Activated naive CD4-positive, alpha-beta T cell treated with anti-CD3 and anti-CD28 coated beads for 36 hours (primary cell): Measurements from ENCODE around the gene FAM53B. TPM values are rescaled to one million over a fixed set of nuclear protein-coding genes. Genes with fewer than 3 reads are reported as not detected.

Experiments
- CTCF ChIA-PET: fragments of 350-600 bp; sonication (Branson Sonifier 250); formaldehyde crosslinking; loops from one replicate; lab custom pipeline; 2021; ENCODE audit warnings: antibody characterized with exemption; lab: Charles Lee
- DNase-seq: peaks from one replicate; pipeline ENCODE4 v3.0.0-alpha.2; 2020
- H3K27ac Mint-ChIP-seq: one replicate; pipeline ENCODE4 v1.8.0; 2021; ENCODE audit warnings: mild to moderate bottlenecking, mixed read lengths
- H3K27me3 Mint-ChIP-seq: one replicate; pipeline ENCODE4 v1.8.0; 2021; ENCODE audit warnings: low read depth, mixed read lengths
- H3K36me3 Mint-ChIP-seq: one replicate; pipeline ENCODE4 v1.8.0; 2021; ENCODE audit warnings: low read depth, mixed read lengths
- H3K4me1 Mint-ChIP-seq: one replicate; pipeline ENCODE4 v1.8.0; 2021; ENCODE audit warnings: low read depth, mixed read lengths
- H3K4me3 Mint-ChIP-seq: one replicate; pipeline ENCODE4 v1.8.0; 2021; ENCODE audit warnings: mild to moderate bottlenecking, moderate library complexity, mixed read lengths
- H3K9me3 Mint-ChIP-seq: one replicate; pipeline ENCODE4 v1.8.0; 2021; ENCODE audit warnings: mixed read lengths
- intact Hi-C: fragments of 100-400 bp; cut with micrococcal nuclease; formaldehyde crosslinking; loops from one replicate; pipeline ENCODE4 v1.15.1; 2023
- total RNA-seq, 2 experiments: library from RNA; stranded (reverse); gene quantifications; one replicate each; pipeline ENCODE4 v1.2.3, GENCODE V29; 2021

Gene FAM53B
- total RNA-seq, 2 experiments from 2014 or later: 11.8 to 11.9 TPM

DNA sequence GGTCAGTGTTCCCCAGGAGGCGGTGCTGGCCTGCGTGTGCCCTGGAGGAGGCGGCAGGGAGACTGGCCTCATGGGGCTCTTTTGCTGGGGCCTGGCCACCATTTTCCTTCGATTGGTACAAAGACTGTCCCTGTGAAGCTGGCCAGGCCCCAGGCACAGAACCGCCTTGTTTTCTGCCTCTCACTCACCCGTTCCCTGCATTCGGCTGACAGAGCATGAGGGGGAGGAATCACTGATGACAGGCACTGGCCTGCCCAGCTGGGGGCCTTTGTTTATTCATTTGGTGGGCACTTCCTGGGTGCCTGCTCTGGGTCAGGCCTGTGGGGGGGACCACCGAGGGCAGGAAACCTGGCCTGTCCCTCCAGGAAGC, 139.2 kb downstream of the FAM53B start:
- no peak overlapping the region for H3K4me3 Mint-ChIP-seq
- H3K27me3 Mint-ChIP-seq: no peaks in the 10 kb centered on the region
- no peak for DNase-seq
- no peak overlapping the region for H3K27ac Mint-ChIP-seq
- H3K36me3 Mint-ChIP-seq: no peaks in the 10 kb centered on the region
- CTCF ChIA-PET: no interaction called here
- no peaks in the 10 kb centered on the region for H3K9me3 Mint-ChIP-seq
- H3K4me1 Mint-ChIP-seq: peaks cover 1% of the 10 kb centered on the region
- intact Hi-C loops: no loop called here

DNA sequence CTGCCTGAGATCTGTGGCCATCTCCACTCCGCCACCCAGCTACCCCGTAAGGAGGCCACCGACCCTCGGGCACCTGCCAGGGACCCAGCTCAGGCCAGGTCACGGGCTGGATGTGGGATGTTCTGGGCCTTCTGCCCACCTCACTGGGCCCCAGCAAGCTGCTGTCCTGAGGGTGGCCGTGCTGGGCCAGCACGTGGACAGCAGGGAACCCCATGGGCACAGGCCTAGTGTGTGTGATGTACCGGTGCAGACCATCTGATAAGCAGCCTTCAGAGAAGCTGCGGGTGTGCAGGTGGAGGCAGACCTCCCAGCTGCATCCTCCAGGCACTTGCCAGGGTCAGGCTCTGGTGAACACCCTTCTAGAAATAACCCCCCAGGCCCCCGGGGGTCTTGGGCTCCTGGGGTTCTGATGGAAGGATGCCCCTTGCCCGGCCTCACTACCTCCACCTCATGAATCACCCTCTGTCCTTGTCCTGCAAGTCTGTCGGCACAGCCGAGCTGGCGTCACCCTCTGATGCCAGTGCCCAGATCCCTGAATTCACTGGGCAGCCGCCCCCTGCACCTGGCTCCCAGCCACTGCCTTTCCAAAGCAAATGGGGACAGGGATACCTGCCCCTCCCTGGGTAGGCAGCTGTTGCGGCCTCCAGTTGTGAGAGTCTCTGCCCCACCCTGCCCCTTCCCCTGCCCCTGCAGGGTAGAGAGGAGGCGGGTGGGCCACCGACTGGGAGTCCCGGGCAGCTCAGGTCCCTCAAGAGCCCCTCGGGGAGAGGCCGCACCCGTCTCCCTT, 139.8 kb downstream of the FAM53B start:
- CTCF ChIA-PET: no interaction called here

DNA sequence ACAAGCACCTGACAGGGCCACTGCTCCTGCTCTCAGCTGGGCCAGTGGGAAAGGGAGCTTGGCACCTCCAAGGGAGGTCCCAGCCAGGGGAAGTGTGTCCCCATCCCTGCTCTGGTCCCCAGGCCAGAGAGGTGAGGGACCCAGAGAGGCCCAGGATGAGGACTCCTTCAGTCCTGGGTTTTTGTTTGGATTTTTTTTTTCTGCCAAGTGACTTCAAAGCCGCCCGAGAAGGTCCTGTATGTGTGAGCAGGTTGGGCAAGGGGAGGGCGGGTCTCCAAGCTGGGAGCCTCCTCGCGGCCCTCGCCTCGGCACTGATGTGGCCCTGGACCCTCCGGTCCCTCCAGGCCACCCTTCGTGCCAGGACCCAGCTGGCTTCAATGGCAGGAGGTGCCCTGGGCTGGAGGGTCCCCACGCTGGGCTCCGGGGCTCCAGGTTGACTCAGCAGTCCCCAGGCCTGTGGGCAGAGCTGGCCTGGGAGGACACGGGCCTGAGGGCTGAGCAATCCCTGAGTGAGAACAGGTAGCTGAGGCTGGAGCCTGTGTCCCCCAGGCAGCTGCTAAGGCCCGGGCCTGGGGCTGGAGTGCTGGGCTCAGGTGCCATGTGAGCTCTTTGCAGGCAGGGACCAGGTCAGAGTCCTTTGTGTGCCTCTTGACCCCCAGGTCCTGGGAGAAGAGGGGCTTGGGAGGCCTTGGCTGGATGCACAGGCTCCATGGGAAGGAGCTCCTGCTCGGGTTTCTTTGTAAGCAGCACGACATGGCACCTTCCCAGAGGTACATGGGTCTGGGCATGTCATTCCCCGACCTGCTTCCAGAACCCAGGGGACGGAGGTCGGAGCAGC, 140.6 kb downstream of the FAM53B start:
- no peaks in the 10 kb centered on the region for H3K36me3 Mint-ChIP-seq
- DNase-seq: no peak
- intact Hi-C loops: no loop called here
- no peaks in the 10 kb centered on the region for H3K9me3 Mint-ChIP-seq
- no peak overlapping the region for H3K4me3 Mint-ChIP-seq
- H3K27me3 Mint-ChIP-seq: no peaks in the 10 kb centered on the region
- H3K4me1 Mint-ChIP-seq: no peaks in the 10 kb centered on the region
- H3K27ac Mint-ChIP-seq: no peak overlapping the region
- CTCF ChIA-PET: no interaction called here

More for the DNA sequence above, 139.8 kb downstream of the FAM53B start:
- intact Hi-C loops: no loop called here
- Mint-ChIP-seq H3K4me3 (no peak overlapping the region), H3K9me3 (no peaks in the 10 kb centered on the region), H3K36me3 (no peaks in the 10 kb centered on the region), H3K27me3 (no peaks in the 10 kb centered on the region), H3K4me1 (no peaks in the 10 kb centered on the region), H3K27ac (no peak overlapping the region)
- no peak for DNase-seq

DNA sequence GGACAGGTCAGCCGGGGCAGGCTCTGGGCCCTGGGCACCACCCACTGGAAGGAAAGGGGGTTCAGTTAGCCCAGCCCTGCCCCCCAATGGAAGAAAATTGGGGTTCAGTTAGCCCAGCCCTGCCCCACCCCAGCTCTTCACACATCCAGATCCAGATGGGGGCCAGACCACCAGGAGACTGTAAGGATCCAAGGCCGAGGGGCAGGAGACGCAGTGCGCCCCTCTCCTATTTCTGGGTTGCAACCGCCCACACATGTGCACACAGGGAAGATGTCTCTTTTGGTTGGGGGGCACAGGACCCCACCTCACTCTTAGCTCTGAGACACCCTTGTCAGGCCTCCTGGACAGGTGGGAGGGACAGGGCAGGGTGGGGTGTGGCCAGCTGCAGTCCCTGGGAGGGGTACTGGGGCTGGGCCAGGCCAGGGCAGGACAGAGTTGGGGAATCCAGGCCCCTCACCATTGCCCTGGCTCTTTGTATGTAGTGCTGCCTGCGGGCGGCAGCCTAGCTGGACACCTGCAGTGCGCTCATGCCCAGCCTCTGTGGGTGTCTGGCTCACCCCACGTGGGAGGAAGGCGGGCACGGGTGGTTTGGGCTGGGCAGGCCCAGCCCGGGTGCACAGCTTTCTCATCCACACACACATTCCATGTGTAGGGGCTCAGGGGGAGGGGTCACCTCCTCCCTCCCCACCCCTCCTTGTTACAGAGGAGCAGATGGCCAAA, 141.4 kb downstream of the FAM53B start:
- Mint-ChIP-seq H3K27ac (no peak overlapping the region), H3K4me1 (no peaks in the 10 kb centered on the region), H3K36me3 (no peaks in the 10 kb centered on the region), H3K4me3 (no peak overlapping the region), H3K27me3 (no peaks in the 10 kb centered on the region), H3K9me3 (no peaks in the 10 kb centered on the region)
- intact Hi-C loops: no loop called here
- no peak for DNase-seq
- CTCF ChIA-PET: no interaction called here

DNA sequence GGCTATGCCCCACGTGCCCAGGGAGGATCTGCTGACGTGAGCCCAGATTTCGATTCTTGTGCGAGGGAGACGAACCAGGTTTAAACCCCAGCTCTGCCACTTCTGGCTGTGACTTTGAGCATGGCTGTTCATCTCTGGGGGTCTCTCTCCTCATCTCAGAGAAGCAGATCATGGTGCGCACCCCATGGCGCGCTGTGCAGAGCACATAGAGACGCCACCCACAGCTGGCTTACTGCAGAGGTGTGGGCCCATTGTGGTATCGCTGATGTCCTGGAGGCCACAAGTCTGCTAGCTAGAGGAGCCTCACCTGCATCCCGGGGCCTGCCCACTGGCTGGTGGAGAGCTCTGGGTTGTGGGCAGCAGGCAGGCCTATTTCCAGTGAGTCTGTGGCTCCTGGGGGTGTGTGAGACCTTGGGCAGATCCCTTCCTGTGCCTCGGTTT, 142.0 kb downstream of the FAM53B start:
- CTCF ChIA-PET: no interaction called here
- H3K27me3 Mint-ChIP-seq: no peaks in the 10 kb centered on the region
- intact Hi-C loops: no loop called here
- no peaks in the 10 kb centered on the region for H3K36me3 Mint-ChIP-seq
- no peak for DNase-seq
- no peak overlapping the region for H3K27ac Mint-ChIP-seq
- no peak overlapping the region for H3K4me3 Mint-ChIP-seq
- no peaks in the 10 kb centered on the region for H3K4me1 Mint-ChIP-seq
- H3K9me3 Mint-ChIP-seq: no peaks in the 10 kb centered on the region

DNA sequence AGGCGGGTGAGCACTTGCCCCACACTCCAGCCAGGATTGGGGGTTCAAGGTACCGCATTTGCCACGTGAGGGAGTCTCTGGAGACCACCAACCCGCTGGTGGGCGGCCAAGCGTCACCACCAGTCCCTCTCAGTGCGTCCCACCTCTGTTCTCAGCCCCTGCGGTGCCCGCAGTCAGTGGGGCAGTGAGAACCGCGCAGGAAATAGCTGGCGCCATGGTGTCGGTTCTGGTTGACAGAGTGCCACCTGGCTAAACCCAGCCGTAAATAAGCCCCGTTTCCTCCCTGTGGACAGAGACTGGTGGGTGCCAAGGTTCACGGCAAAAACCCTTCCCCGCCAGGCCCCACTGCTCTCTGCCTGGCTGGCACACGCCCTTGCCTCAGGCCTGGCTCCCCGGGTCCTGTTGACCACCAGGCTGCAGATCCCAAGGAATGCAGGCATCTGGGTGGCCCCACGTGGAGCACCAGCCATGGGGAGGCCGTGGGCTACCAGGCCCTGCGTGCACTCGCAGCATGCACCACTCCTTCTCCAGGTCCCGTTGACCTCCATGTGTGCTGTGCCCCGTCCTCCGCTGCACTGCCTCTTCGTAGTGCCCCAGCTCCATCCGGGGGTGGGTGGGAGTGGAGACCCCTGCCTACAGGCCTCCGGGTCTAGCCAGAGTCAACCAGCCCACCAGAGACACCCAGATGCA, 142.6 kb downstream of the FAM53B start:
- CTCF ChIA-PET: no interaction called here
- no peak overlapping the region for H3K27ac Mint-ChIP-seq

DNA sequence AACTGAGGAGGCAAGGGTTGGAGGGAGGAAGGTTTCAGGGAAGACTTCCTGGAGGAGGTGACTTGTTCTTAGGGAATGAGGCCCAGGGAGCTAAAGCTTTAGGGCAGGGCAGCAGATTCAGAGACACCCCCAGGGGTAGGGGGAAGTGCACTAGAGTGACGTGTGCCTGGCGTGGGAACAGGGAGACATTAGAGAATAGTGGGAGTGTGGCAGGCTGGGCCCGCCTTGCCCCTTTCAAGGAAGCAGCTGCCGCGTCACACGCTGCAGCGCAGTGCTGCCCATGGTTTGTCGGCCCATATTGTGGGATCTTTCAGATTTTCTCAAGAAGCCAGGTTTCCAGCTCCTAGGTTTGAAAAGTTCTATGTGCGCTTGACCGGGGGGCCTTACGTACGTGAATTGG, 143.2 kb downstream of the FAM53B start:
- DNase-seq: no peak
- Mint-ChIP-seq H3K36me3 (no peaks in the 10 kb centered on the region), H3K27me3 (no peaks in the 10 kb centered on the region), H3K9me3 (no peaks in the 10 kb centered on the region), H3K27ac (no peak overlapping the region), H3K4me1 (no peaks in the 10 kb centered on the region), H3K4me3 (no peak overlapping the region)
- CTCF ChIA-PET: no interaction called here
- intact Hi-C loops: no loop called here

More for the DNA sequence above, 142.6 kb downstream of the FAM53B start:
- intact Hi-C loops: no loop called here
- DNase-seq: no peak
- H3K36me3 Mint-ChIP-seq: no peaks in the 10 kb centered on the region
- no peak overlapping the region for H3K4me3 Mint-ChIP-seq
- no peaks in the 10 kb centered on the region for H3K9me3 Mint-ChIP-seq
- H3K4me1 Mint-ChIP-seq: no peaks in the 10 kb centered on the region
- no peaks in the 10 kb centered on the region for H3K27me3 Mint-ChIP-seq

DNA sequence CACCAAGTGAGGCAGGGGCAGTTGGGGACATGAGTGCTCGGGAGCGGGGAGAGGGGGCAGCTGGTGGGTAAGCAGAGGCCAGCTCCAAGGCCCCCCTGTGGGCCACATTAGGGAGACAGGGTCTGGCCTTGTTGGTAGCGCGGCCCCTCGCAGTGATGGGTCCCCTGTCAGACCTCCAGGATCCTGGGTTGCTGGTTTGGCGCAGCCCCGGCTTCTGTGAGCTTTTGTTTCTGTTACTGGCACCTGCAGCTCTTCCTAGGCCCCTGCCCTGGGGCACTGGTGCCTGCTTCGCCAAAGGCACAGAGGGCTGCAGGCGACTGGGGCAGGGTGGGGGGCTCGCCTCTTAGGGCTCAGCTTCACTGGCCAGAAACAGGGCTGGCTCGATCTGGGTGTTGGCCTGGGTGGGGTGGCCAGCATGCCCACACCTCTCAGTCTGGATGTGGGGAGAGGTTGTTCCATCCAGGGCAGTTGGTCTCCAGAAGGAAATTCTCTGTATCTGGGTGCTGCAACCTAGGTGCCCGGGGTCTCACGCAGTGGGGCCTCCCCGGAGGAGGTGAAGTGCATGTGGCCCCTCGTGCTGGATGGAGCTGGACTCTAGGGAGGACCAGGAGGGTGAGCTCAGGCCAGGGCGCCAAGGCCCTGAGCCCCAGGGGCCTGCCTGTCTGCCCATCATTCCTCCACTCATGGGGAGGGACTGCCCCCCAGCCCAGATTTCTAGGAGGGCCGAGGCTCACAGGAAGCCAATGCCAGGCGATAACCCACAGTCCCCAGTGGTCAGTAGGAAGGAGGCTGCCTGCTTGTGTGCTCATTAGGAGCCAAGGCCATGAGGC, 143.9 kb downstream of the FAM53B start:
- DNase-seq: no peak
- H3K4me3 Mint-ChIP-seq: no peak overlapping the region
- H3K27me3 Mint-ChIP-seq: no peaks in the 10 kb centered on the region
- H3K4me1 Mint-ChIP-seq: no peaks in the 10 kb centered on the region
- H3K27ac Mint-ChIP-seq: no peak overlapping the region
- no peaks in the 10 kb centered on the region for H3K9me3 Mint-ChIP-seq
- CTCF ChIA-PET: no interaction called here
- no peaks in the 10 kb centered on the region for H3K36me3 Mint-ChIP-seq
- intact Hi-C loops: no loop called here

DNA sequence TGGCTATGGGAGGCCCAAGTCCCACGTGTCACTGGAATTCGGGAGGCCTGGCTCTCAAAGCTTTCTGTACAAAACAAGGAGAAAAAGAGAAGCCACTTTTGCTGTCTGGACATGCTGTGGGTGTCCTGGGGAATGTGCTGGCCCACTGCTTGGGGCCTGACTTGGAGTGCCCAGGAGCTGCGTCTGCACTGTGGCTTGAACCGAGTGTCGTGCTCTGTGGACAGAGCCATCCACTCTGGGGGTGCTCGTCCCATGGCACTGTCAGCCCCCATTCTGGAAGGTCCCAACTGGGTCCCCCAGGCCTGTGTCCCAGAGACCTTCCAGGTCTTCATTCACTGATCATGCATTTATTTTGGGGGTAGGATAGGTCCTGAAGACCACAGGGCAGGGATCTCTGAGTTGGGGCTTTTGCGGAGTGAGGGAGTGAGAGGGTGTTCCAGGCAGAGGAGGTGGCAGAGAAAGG, 144.6 kb downstream of the FAM53B start:
- intact Hi-C loops: no loop called here
- no peaks in the 10 kb centered on the region for H3K36me3 Mint-ChIP-seq
- no peak for DNase-seq

DNA sequence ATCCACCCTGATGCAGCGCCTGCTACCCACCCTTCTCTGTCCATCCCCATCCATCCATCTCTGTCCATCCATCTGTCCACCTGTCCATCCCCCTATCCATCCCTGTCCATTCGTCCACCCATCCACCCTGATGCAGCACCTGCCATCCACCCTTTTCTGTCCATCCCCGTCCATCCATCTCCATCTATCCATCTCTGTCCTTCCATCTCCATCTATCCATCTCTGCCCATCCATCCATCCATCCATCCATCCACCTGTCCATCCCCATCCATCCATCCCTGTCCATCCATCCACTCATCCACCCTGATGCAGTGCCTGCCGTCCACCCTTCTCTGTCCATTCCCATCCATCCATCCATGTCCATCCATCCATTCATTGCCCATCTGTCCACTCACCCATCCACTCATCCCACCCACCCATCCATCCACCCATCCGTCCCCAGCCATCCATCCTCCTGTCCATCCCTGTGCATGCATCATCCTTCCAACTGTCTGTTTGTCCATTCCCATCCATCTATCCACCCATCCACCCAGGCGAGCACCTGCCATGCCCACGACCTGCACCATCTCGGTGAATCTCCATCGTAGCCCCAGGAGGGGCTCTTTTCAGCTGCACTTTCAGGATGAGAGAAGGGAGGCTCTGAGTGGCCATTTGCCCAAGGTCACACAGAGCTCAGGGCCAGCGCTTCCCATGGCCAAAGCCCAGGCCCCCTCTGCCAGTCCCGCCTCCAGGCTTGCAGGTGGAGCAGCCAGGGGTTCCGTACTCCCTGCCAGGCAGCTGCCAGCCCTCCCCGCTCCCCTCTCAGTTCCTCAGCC, 145.2 kb downstream of the FAM53B start:
- Mint-ChIP-seq H3K36me3 (no peaks in the 10 kb centered on the region), H3K4me1 (no peaks in the 10 kb centered on the region), H3K27ac (no peak overlapping the region), H3K9me3 (no peaks in the 10 kb centered on the region), H3K27me3 (no peaks in the 10 kb centered on the region), H3K4me3 (no peak overlapping the region)
- intact Hi-C loops: no loop called here
- no peak for DNase-seq
- CTCF ChIA-PET: no interaction called here

More for the DNA sequence above, 144.6 kb downstream of the FAM53B start:
- CTCF ChIA-PET: no interaction called here
- Mint-ChIP-seq H3K9me3 (no peaks in the 10 kb centered on the region), H3K4me3 (no peak overlapping the region), H3K4me1 (no peaks in the 10 kb centered on the region), H3K27me3 (no peaks in the 10 kb centered on the region), H3K27ac (no peak overlapping the region)

DNA sequence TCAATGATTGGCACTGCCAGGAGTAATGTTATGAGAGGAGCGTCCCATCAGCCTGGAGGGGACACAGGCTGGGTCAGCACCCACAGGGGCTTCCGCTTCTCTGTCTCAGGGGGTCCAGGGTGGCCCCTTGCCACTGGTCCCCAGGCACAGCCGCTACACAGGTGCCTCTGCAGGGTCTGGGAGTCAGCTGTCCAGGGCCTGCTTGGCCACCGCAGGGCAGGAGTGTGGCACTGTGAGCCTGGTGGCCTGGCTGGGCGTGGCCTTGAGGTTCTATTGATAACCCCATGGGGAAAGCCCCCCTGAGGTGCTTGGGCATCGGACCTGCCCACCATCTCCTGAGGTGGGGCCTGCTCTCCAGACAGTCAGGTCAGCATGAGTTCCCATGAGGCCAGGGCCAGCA, 146.0 kb downstream of the FAM53B start:
- Mint-ChIP-seq H3K27me3 (no peaks in the 10 kb centered on the region), H3K4me3 (no peak overlapping the region), H3K36me3 (no peaks in the 10 kb centered on the region), H3K9me3 (no peaks in the 10 kb centered on the region), H3K27ac (no peak overlapping the region), H3K4me1 (no peaks in the 10 kb centered on the region)
- DNase-seq: no peak
- CTCF ChIA-PET: no interaction called here
- intact Hi-C loops: no loop called here
